HG03558 (cell line): ENCODE data around the gene GRIN3B.
A peak's percentile ranks its signal among the peaks of the same experiment; 100 is the strongest.

Experiments
- ATAC-seq: cut with Tn5 transposase; IDR thresholded peaks from one replicate; pipeline ENCODE4 v1.9.1; 2021; ENCODE audit warnings: moderate number of reproducible peaks; ENCODE audit not compliant: unreplicated experiment; ENCODE audit errors: extremely low read depth

Gene GRIN3B

GRCh38 chr19:1038978-1039645 is 38.9 kb downstream of the GRIN3B start:
- ATAC-seq, result no peak

- ATAC-seq, result peak; percentile 64
Measured at GRCh38 chr19:1039646-1040475, 39.6 kb downstream of the GRIN3B start, which contains the start of gene ABCA7. Gene ABCA7, plus strand, starts transcription at chr19:1040107. Its CDS starts 1,255 bp downstream, at chr19:1041362.

GRCh38 chr19:1040476-1041271 is 40.5 kb downstream of the GRIN3B start:
- no peak for ATAC-seq

- ATAC-seq, result no peak
Measured at GRCh38 chr19:1041272-1041834, 41.1 kb downstream of the GRIN3B start.

GRCh38 chr19:1041835-1042685 is 41.8 kb downstream of the GRIN3B start:
- ATAC-seq, result no peak

GRCh38 chr19:1042689-1043511 is 42.7 kb downstream of the GRIN3B start:
- no peak for ATAC-seq

GRCh38 chr19:1045247-1045603 is 45.0 kb downstream of the GRIN3B start:
- ATAC-seq, result no peak

- ATAC-seq, result no peak
Measured at GRCh38 chr19:1046117-1046626, 46.0 kb downstream of the GRIN3B start.

GRCh38 chr19:1046836-1047695 is 46.8 kb downstream of the GRIN3B start:
- no peak for ATAC-seq

- ATAC-seq, result no peak
Measured at GRCh38 chr19:1047696-1048147, 47.5 kb downstream of the GRIN3B start.

GRCh38 chr19:1049106-1049505 is 48.9 kb downstream of the GRIN3B start:
- no peak for ATAC-seq

GRCh38 chr19:1049800-1050199 is 49.6 kb downstream of the GRIN3B start:
- ATAC-seq, result no peak

GRCh38 chr19:1050989-1051788 is 51.0 kb downstream of the GRIN3B start:
- no peak for ATAC-seq

GRCh38 chr19:1051791-1052190 is 51.6 kb downstream of the GRIN3B start:
- no peak for ATAC-seq

GRCh38 chr19:1052349-1052975 is 52.2 kb downstream of the GRIN3B start:
- no peak for ATAC-seq
